ENCODE results near the gene XRCC3.
"Not testable (repeated sequence)": the region's sequence is repeated elsewhere in the genome, so short reads cannot be mapped to it uniquely, and the experiment has no call there.

Gene XRCC3

GRCh38 chr14:103705118-103705503 is 10.1 kb downstream of the XRCC3 start:
- no peak for DNase-seq

- DNase-seq: no peak
Observed at GRCh38 chr14:103704708-103705107, 10.5 kb downstream of the XRCC3 start.

- DNase-seq: no peak
Observed at GRCh38 chr14:103703433-103704385, 11.5 kb downstream of the XRCC3 start.

GRCh38 chr14:103702497-103703432 is 12.5 kb downstream of the XRCC3 start:
- DNase-seq: no peak

- DNase-seq: no peak
Observed at GRCh38 chr14:103702095-103702494, 13.2 kb downstream of the XRCC3 start.

GRCh38 chr14:103700753-103701490 is 14.3 kb downstream of the XRCC3 start:
- DNase-seq: no peak

GRCh38 chr14:103699901-103700752 is 15.1 kb downstream of the XRCC3 start:
- no peak for DNase-seq

- DNase-seq: no peak
Observed at GRCh38 chr14:103699261-103699661, 16.0 kb downstream of the XRCC3 start.

GRCh38 chr14:103698380-103699260 is 16.6 kb downstream of the XRCC3 start:
- DNase-seq: no peak

- DNase-seq: no peak
Observed at GRCh38 chr14:103697603-103698379, 17.5 kb downstream of the XRCC3 start.

GRCh38 chr14:103697206-103697602 is 18.0 kb downstream of the XRCC3 start:
- DNase-seq: no peak

- DNase-seq: no peak
Observed at GRCh38 chr14:103696466-103697071, 18.7 kb downstream of the XRCC3 start.

GRCh38 chr14:103696070-103696402 is 19.2 kb downstream of the XRCC3 start:
- no peak for DNase-seq

GRCh38 chr14:103695296-103696069 is 19.8 kb downstream of the XRCC3 start:
- DNase-seq: no peak

- no peak for DNase-seq
Observed at GRCh38 chr14:103694572-103695026, 20.7 kb downstream of the XRCC3 start.

- no peak for DNase-seq
Observed at GRCh38 chr14:103693515-103693914, 21.7 kb downstream of the XRCC3 start.

GRCh38 chr14:103692871-103693270 is 22.4 kb downstream of the XRCC3 start:
- no peak for DNase-seq

GRCh38 chr14:103692159-103692558 is 23.1 kb downstream of the XRCC3 start:
- no peak for DNase-seq

- not testable (repeated sequence) for DNase-seq
Observed at GRCh38 chr14:103691655-103692054, 23.6 kb downstream of the XRCC3 start.

Data from NCI-H1436 (cell line).